Measurements from ENCODE around the gene PPM1E. TPM values are rescaled to one million over a fixed set of nuclear protein-coding genes. Genes with fewer than 3 reads are reported as not detected.

The PPM1E gene
- total and polyA plus RNA-seq, 2 of the 4 experiments (the other 2 are of a cell fraction), result under 0.01 to 0.05 TPM

DNA sequence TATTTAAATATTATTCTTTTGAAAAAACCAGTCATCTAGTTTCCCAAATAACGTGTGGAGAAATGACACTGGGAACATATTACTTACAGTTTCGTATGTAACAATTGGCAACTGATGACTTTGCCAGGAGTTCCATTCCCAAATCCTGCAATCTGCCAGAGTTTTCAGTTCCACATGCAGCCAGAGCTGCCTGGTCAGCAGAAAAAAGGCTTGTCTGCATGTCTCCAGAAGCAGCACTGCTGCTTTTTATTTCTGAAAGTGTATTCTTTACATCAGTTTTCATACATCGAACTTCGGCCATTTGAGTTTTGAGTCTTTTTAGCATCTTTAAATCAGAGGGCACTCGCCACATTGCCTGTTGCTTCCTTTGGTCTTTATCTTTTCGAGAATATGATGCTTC is 272.7 kb downstream of the PPM1E start:
- H2BK120ac ChIP-seq (ENCODE audit: low read depth, low read length), result no peak overlapping the region
- no peak overlapping the region for H3K9ac ChIP-seq (ENCODE audit: low read depth, low read length)
- no peak overlapping the region for H2BK15ac ChIP-seq (ENCODE audit: low read depth, low read length)
- H3K27ac ChIP-seq (ENCODE audit: insufficient read depth, low read length), result no peak overlapping the region
- H4K8ac ChIP-seq (ENCODE audit: low read depth in 2 of 2, low read length in 2 of 2), result no peak overlapping the region
- no peak overlapping the region for H2AFZ ChIP-seq (replicated peaks; ENCODE audit: low read length, poor library complexity)
- H3K27me3 ChIP-seq (ENCODE audit: control insufficient read depth, insufficient read depth, low read length), result no peaks in the 10 kb centered on the region
- DNase-seq, result no peak
- no peak overlapping the region for H3K4me2 ChIP-seq (ENCODE audit: low read depth, low read length)
- in situ Hi-C loops (cut with MboI; ENCODE audit: low sequenced_read_pairs) (no loop called here), dilution Hi-C loops (cut with HindIII; ENCODE audit: low sequenced_read_pairs, unreplicated experiment) (no loop called here), intact Hi-C loops (cut with micrococcal nuclease) (no loop called here)
- H3K9me1 ChIP-seq (ENCODE audit: insufficient read depth, low read length), result no peaks in the 10 kb centered on the region
- H4K20me1 ChIP-seq (ENCODE audit: insufficient read depth, low read length), result no peaks in the 10 kb centered on the region
- no peak overlapping the region for H2BK20ac ChIP-seq (ENCODE audit: low read depth, low read length)
- H4K91ac ChIP-seq (ENCODE audit: insufficient read depth, low read depth, low read length), result no peak overlapping the region
- H2BK5ac ChIP-seq (ENCODE audit: low read depth, low read length, poor library complexity, severe bottlenecking), result no peak overlapping the region
- H3K18ac ChIP-seq (ENCODE audit: low read depth, low read length), result no peak overlapping the region
- no peaks in the 10 kb centered on the region for H3K9me3 ChIP-seq (ENCODE audit: control insufficient read depth, insufficient read depth, low read length)
- BruUV-seq (replicated peaks), result no TSS peak
- H3K14ac ChIP-seq (replicated peaks; ENCODE audit: low read depth, low read length), result no peak overlapping the region
- 100% methylated on average over 3 of the region's 6 CpGs; no CpG with 5 or more reads in 1 of the 2 experiments for WGBS, 2 experiments (ENCODE audit: extremely low coverage in 2 of 2, insufficient read length in 1 of 2)
- H3K4me1 ChIP-seq (ENCODE audit: control insufficient read depth, insufficient read depth, low read length), result peaks cover 2% of the 10 kb centered on the region; the same call in 1 of the 2 replicates
- H3K56ac ChIP-seq (ENCODE audit: extremely low read depth, insufficient read depth, low read length), result no peak overlapping the region
- no peak overlapping the region for H3K4ac ChIP-seq (ENCODE audit: low read depth, low read length)
- no peak for ATAC-seq (ENCODE audit: low read depth)
- H2AK9ac ChIP-seq (replicated peaks; ENCODE audit: low read depth, low read length, poor library complexity), result no peak overlapping the region
- POLR2A ChIA-PET (ENCODE audit: unreplicated experiment), result no interaction called here
- no peak overlapping the region for H3K4me3 ChIP-seq (ENCODE audit: insufficient read depth, low read depth, low read length)
- no peak overlapping the region for H3K23ac ChIP-seq (ENCODE audit: low read depth, low read length)
- CTCF ChIA-PET, result interaction anchor here (0.6 kb wide), 1 partner anchor 15 kb away, joined by 3 read pairs; no protein-coding TSS in a partner anchor
- H3K79me1 ChIP-seq (ENCODE audit: low read depth in 1 of 2, low read length in 2 of 2), result peaks cover 0 to 3% of the 10 kb centered on the region in 2 experiments; a peak in 2 of 4 replicates
- peaks cover 5% of the 10 kb centered on the region for H3K36me3 ChIP-seq (ENCODE audit: control insufficient read depth, insufficient read depth, low read length)
- no peak overlapping the region for H2AK5ac ChIP-seq (ENCODE audit: low read depth, low read length)
- no peak overlapping the region for H4K5ac ChIP-seq (ENCODE audit: low read depth, low read length)
- no peak for TF ChIP-seq USF2 (IDR thresholded peaks at IDR 0.05; ENCODE audit: low read depth, low read length)
- TF ChIP-seq RFX5 (IDR thresholded peaks at IDR 0.05; ENCODE audit: low read depth, low read length), result no peak
- TF ChIP-seq MAFK (IDR thresholded peaks at IDR 0.05; ENCODE audit: low read depth, low read length), result no peak
- TF ChIP-seq CEBPB (IDR thresholded peaks at IDR 0.05; ENCODE audit: low read depth, low read length), result no peak
- TF ChIP-seq, protein P1, sequence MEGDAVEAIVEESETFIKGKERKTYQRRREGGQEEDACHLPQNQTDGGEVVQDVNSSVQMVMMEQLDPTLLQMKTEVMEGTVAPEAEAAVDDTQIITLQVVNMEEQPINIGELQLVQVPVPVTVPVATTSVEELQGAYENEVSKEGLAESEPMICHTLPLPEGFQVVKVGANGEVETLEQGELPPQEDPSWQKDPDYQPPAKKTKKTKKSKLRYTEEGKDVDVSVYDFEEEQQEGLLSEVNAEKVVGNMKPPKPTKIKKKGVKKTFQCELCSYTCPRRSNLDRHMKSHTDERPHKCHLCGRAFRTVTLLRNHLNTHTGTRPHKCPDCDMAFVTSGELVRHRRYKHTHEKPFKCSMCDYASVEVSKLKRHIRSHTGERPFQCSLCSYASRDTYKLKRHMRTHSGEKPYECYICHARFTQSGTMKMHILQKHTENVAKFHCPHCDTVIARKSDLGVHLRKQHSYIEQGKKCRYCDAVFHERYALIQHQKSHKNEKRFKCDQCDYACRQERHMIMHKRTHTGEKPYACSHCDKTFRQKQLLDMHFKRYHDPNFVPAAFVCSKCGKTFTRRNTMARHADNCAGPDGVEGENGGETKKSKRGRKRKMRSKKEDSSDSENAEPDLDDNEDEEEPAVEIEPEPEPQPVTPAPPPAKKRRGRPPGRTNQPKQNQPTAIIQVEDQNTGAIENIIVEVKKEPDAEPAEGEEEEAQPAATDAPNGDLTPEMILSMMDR (conservative IDR thresholded peaks at IDR 0.05; ENCODE audit: low read depth, low read length), result no peak
- TF ChIP-seq RAD21 (IDR thresholded peaks at IDR 0.05; ENCODE audit: low read length), result no peak
- no peak for TF ChIP-seq SMC3 (IDR thresholded peaks at IDR 0.05; ENCODE audit: low read depth, low read length)
- TF ChIP-seq NFE2L2 (IDR thresholded peaks at IDR 0.05; ENCODE audit: low read depth, low read length), result no peak
- TF ChIP-seq ELK1 (IDR thresholded peaks at IDR 0.05; ENCODE audit: borderline replicate concordance, low read depth, low read length), result no peak
- no peak for TF ChIP-seq MAZ (IDR thresholded peaks at IDR 0.05; ENCODE audit: borderline replicate concordance, low read depth, low read length)
- TF ChIP-seq POLR2A (IDR thresholded peaks at IDR 0.05; ENCODE audit: low read depth, low read length), result no peak
- TF ChIP-seq RCOR1 (IDR thresholded peaks at IDR 0.05; ENCODE audit: insufficient replicate concordance, low read length), result no peak
- TF ChIP-seq CHD1 (IDR thresholded peaks at IDR 0.05; ENCODE audit: low read depth, low read length), result no peak
- TF ChIP-seq MXI1 (IDR thresholded peaks at IDR 0.05; ENCODE audit: borderline replicate concordance, low read depth, low read length), result no peak
- TF ChIP-seq FOS (IDR thresholded peaks at IDR 0.05; ENCODE audit: low read depth, low read length), result no peak
- TF ChIP-seq BHLHE40 (IDR thresholded peaks at IDR 0.05; ENCODE audit: low read depth, low read length), result no peak

Data from IMR-90 (cell line).